Suppressor macrophage treated with lipopolysaccharide for 1 hour (primary cell): ENCODE results near the gene CHPF.

Experiments
- DNase-seq, 3 donors: peaks; one replicate each; pipeline ENCODE4 v3.0.0-alpha.2; 2020 to 2022

CHPF gene

DNA sequence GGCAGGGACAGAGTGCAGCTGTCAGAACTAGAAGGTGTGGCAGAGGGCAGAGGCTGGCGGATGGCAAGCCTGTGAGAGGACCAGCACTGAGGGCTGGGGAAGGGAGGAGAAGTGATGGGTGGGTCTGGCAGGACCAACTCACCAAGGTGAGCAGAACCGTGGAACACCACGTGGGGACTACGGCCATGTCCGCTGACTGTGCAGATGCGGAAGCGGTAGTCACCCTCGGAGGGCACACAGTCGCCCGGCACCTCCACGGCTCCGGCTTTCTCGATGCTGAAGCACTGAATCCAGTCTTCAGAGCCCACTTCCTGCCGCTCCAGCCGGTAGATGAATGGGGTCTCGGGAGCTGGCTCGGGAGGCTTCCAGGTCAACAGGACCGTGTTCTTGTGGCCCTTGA is 23.5 kb upstream of the CHPF start:
- no peak for DNase-seq

DNA sequence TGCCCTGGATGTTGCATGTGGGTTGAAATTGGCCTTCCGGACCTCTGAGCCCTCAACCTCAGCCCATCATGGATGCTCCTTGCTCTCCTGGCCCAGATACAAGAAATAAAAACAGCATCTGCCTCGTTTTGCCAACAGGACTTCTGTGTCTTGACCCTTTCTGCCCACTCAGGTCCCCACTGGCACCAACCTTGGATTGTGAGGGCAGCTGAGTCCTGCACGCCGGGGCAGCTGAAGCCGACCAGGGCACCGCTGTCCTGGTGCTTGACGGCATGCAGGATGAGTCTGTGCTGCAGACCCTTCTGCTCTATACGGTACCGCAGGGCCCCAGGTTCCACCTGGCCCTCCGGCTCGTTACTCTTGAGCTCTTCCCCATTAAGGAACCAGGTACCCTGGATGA is 23.0 kb upstream of the CHPF start:
- DNase-seq = no peak

DNA sequence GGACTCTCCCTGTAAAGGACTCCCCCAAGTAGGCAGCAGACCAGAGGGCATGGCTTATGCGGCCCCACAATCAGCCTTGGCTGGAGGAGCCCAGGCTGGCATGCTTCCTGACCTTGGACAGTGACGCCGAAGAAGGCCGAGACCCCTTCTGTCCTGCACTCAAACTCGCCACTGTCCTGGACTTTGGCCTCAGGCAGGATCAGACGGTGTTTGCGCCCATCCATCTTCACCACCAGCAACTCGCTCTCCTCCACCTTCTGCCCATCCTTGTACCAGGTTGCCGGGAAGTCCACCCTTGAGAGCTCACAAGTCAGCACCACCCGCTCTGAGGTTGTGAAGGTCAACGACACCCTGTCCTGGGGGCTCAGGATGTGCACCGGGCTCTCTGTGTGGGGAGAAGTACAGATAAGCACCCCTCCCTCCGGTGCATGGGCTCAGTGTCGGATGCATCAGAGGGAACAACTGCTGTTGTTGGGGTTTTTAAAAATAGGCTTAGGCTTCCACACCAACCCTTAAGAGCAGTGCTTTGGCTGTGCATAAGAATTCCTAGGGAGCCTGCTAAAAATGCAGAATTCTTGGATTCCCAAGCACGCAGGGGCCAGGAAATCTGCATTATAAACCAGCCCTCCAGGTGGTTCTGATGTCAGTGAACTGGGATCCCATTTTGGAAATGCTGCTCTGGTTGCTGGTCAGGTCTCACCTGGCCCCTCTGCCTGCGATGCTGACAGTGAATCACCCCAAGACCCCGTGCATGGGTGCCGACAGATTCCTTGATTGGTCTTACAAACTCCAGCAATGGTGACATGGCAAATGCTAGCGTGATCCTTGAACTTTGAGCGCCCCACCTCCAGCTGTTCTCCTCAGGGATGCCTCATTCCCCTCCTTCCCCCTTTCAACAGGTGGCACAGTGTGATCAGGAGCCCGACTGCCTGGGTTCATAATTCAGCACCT is 21.8 kb upstream of the CHPF start:
- no peak for DNase-seq

DNA sequence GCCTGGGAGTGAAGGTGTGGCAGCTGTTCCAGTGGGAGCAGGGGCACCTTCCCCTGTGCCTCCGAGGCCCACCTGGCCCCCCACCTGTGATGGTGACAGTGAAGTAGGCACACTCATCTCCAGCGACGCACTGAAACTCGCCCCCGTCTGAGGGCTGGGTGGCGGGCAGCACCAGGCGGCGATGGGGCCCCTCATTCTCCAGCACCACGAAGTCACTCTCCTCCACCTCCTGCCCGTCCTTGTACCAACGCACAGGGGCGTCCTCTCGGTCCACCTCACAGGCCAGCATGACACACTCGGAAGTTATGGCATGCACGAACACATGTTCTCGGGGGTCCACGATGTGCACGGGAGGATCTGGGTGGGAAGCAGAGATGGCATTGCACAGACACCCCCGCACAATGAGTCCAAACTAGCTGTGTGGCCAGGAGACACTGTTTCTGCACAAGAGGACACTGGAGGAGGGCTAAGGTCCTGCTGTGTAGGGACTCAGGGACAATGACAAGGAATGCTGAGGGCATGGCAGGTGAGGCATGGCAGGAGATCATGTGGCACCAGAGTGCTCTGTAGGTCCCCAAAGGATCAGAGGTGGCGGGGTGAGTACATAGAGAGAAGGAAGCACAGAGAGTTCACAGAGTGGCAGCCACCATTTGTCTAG is 19.8 kb upstream of the CHPF start:
- no peak for DNase-seq

- DNase-seq = no peak
Measured at GRCh38 chr2:219562049-219563020, 18.7 kb upstream of the CHPF start.

DNA sequence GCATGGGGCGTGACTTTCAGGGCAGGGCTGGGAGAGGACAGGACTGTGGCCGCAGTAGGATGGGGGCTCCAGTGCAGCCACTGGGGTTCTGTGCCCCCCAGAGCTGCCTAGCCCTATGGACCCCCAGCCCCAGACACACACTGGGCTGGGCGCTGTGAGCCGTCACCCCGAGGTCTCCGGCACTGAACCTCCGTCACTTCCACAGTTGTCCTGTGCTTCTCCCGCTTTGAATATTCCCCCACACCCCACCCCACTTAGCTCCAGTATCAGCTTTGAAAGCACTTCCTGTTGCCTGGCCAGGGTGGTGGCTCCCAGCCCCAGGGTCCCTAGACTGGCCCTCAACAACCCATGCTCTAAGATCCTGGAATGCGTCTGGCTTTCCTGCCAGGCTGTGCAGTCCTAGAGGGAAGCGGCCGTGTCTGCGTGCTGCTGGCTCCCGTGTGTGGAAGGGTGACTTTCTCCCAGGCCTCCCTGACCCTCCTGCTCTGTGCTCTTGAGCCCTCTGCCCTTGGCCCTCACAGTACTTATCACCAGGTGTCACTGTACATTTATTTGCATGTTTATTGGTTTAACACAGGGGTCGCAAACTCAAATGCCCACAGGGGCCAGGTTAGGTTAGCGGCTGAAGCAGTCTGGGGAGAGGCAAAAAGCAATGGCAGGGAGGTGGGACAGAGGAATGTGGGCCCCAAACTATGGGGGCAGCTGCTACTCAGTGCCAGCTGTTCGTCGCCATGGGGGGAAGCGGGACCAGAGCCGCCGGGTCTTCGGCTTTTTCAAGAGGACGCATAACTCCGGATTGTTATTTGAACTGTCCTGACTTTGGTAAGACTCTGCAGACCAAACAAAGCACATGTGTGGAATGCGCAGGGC is 17.8 kb upstream of the CHPF start:
- DNase-seq = no peak

DNA sequence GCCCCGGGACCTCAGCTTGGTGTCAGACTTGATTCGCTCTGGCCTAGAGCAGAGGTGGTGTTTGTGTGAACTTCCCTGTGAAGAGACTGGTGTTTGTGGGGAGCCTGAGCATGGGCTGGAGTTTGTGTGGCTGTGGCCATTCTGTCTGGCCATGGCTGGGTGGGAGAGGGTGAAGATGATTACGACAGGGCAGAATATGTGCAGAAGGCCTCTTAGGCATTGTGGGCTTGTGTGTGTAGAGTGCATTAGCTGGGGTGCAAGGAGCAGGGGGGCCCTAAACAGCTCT is 17.2 kb upstream of the CHPF start:
- DNase-seq = no peak

DNA sequence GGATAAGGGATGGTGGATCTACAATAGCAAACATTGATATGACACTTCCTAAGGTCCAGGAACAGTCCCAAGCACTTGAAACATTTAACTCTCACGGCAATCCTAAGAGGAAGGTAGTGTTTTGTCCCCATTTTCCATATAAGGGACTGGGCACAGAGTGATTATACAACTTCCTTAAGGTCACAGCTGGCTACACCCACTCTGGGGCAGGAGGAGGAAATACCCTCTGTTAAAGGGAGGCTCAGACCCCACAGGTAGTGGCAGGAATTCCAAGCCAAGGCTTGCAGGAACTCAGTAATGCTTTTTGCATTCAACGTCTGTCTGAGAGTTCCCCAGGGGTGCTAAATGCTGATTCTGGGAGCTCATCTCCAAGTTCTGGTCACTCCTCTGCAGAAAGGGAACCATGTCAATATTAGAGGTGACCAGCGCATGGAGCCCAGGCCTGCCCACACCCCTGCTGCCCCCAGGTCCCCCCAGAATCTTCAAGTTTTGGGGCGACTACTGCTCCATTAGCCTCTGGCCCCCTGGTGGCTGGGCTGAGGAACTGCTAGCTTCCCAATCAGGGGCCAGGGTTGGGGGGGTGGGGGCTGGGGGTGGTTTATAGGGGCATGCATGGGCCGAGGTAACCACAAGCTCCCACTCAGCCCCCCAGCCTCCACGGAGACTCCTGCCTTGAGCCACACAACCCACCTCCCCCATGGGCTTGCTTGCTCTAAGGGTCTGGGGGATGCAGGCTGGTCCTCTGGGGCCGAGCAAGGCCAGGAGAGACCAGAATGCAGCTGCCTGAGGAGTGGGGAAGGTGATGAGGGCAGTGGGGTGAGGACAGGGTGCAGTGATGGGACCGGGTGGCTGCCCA is 16.7 kb upstream of the CHPF start:
- peak; percentile 24 to 51 (median 35) for DNase-seq

- DNase-seq = no peak
Measured at GRCh38 chr2:219559156-219559915, 15.7 kb upstream of the CHPF start.

DNA sequence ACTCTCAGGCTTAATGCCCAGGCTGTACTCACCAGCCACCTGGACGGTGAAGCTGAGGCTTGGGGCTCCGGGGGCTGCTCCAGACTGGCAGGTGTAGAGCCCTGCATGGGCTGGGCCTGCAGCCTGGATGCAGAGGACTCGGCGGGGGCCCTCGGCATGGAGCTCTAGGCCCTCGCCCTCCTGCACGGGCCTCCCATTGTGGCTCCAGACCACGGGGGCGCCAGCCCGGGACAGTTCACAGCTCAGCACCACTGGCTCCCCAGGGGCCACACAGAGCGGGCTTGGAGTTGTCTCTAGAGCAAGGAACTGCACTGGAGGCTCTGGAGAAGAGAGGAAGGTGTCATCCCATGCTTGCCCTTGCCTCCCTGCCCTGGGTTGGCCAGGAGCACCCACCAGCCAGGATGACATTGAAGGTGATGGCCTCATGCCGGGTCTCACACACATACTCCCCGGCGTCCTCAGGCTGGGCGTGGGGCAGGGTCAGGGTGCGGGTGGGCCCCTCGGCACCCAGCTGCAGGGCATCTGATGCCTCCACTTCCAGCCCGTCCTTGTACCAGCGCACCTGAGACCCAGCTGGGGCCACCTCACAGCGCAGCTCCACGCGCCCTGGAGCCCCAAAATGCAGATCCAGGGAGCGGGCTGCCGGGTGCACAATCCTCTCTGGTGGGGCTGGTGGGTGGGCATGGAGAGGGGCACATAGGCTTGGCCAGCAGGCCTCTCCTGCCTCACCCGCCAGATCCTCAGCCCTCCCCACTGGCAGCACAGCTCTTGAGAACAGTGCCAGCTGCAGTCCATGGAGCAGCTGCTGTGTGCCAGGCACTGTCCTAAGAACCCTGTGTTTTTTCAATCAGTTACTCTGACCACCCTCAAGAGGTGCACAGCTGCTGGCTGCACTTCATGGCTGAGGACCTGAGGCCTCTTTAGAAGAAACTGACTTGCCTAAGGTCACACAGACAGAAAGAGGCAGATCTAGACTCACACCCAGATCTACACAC is 14.5 kb upstream of the CHPF start:
- DNase-seq = no peak

- DNase-seq = no peak
Measured at GRCh38 chr2:219557320-219557719, 13.7 kb upstream of the CHPF start.

GRCh38 chr2:219556413-219556812 is 12.8 kb upstream of the CHPF start:
- DNase-seq = no peak

DNA sequence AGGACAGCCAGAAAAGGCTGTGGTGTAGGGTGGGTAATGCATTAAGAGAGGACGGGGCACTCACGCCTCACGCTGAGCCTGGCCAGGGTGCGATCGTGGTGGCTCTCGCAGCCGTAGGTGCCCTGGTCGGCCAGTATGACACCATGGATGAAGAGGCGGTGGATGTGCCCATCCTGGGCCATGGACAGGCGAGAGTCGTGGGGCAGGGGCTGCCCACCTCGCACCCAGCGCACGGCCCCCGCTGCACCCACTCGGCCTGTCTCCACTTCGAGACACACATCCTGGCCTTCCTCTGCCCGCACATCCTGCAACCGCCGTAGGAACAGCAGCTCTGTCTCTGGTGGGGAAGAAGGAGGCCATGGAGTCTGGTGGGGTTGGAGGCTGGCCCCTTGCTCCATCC is 12.3 kb upstream of the CHPF start:
- no peak for DNase-seq

DNA sequence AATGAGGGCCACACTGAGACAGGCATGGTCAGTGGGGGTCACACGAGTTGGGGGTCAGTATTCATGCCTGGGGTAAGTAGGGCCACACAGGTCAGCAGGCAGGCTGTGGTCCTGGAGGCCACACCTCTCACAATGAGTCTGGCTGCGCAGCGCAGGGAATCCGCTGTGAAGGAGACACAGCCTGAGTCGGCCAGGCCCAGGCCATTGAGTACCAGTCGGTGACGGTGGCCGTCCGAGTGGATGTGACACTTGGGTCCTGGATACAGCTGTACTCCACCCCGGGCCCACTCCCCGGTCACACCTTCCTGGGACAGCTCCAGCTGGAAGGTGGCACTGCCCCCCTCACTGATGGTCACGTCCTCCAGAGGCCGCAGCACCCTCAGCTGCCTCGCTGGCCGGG is 10.7 kb upstream of the CHPF start:
- no peak for DNase-seq

GRCh38 chr2:219553463-219553963 is 9.9 kb upstream of the CHPF start:
- DNase-seq = no peak

DNA sequence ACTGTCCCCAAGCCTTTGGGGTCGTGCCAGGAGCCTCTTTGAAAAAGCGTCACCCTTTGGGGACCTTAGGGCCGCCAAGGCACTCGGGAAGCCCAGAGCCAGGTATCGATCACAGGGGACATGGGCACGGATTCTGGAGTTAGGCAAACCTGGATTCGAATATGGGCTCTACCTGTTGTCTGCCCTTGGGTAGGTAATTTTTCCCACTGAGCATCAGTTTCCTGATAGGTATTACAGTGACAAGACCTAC is 9.5 kb upstream of the CHPF start:
- no peak for DNase-seq

DNA sequence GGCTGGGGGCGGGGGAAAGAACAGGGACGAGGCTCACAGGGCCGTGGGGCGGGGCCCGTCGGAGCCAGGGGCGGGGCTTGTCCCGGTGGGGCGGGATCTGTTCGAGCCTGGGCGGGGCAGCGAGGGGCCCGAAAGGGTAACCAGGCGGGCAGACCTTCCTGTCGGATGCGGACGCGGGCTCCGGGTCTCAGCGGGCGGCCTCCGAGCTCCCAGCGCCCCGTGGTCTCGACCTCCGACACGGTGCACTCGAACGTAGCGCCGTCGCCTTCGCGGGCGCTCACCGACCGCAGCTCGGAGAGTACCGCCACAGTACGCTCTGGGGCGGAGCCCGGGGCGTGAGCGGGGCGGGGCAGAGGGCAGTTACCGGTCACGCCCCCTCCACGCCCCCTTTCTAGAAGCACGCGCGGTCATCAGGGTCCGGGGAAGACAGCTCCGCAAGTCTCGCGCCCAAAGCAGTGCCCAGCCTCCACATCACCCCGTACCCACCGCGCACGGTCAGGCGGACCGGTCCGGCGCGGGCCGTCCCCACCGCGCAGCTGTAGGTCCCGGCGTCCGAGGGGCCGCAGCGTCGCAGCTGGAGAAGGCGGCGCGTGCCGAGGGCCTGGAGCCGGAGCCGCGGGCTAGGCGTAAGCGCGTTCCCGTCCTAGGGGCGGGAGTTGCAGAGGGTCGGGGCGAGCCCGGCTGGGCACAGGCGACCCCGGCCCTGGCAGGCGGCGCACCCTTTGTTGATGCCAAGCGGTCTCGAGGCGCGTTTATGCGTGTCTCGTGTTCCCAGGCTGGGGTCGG is 9.0 kb upstream of the CHPF start:
- peak; percentile 84 to 95 (median 91) for DNase-seq
